ENCODE data around the gene MPDZ. TPM values are rescaled to one million over a fixed set of nuclear protein-coding genes. Genes with fewer than 3 reads are reported as not detected.

MPDZ gene
- total RNA-seq, 4 donors from 2014 or later, result 5.4 to 11.4 (median 10.2) TPM

GRCh38 chr9:13140843-13141592 lies 138.5 kb downstream of the MPDZ start:
- DNase-seq (ENCODE audit: low spot score in 2 of 2), result no peak
- TF ChIP-seq POLR2A (IDR thresholded peaks at IDR 0.05) (no peak), CTCF (IDR thresholded peaks at IDR 0.05) (no peak)
- no peak overlapping the region for H3K4me3 ChIP-seq (ENCODE audit: low read depth, poor library complexity, severe bottlenecking)
- WGBS, 2 donors, result 66 to 75% methylated on average over 5 of the region's 5 CpGs
- intact Hi-C loops (cut with DNase I; ENCODE audit: low total_unique reads), result no loop called here

GRCh38 chr9:13139641-13140171 lies 139.8 kb downstream of the MPDZ start:
- TF ChIP-seq CTCF (IDR thresholded peaks at IDR 0.05) (no peak), POLR2A (IDR thresholded peaks at IDR 0.05) (no peak)
- 39 to 43% methylated on average over 2 of the region's 2 CpGs for WGBS, 2 donors
- intact Hi-C loops (cut with DNase I; ENCODE audit: low total_unique reads), result no loop called here
- no peak overlapping the region for H3K4me3 ChIP-seq (ENCODE audit: low read depth, poor library complexity, severe bottlenecking)
- no peak for DNase-seq (ENCODE audit: low spot score in 2 of 2)

GRCh38 chr9:13137426-13137825 lies 142.1 kb downstream of the MPDZ start:
- 67 to 71% methylated on average over 1 of the region's 1 CpG for WGBS, 2 donors
- TF ChIP-seq POLR2A (IDR thresholded peaks at IDR 0.05) (no peak), CTCF (IDR thresholded peaks at IDR 0.05) (no peak)
- no peak overlapping the region for H3K4me3 ChIP-seq (ENCODE audit: low read depth, poor library complexity, severe bottlenecking)
- no peak for DNase-seq (ENCODE audit: low spot score in 2 of 2)
- intact Hi-C loops (cut with DNase I; ENCODE audit: low total_unique reads), result no loop called here

GRCh38 chr9:13131991-13132390 lies 147.5 kb downstream of the MPDZ start:
- no peak for TF ChIP-seq POLR2A (IDR thresholded peaks at IDR 0.05)
- no peak for TF ChIP-seq CTCF (IDR thresholded peaks at IDR 0.05)
- DNase-seq (ENCODE audit: low spot score in 2 of 2), result no peak
- intact Hi-C loops (cut with DNase I; ENCODE audit: low total_unique reads), result no loop called here
- H3K4me3 ChIP-seq (ENCODE audit: low read depth, poor library complexity, severe bottlenecking), result no peak overlapping the region
- WGBS, 2 donors, result 92 to 95% methylated on average over 3 of the region's 3 CpGs

GRCh38 chr9:13131416-13131815 lies 148.1 kb downstream of the MPDZ start:
- no peak for DNase-seq (ENCODE audit: low spot score in 2 of 2)
- H3K4me3 ChIP-seq (ENCODE audit: low read depth, poor library complexity, severe bottlenecking), result no peak overlapping the region
- intact Hi-C loops (cut with DNase I; ENCODE audit: low total_unique reads), result no loop called here
- TF ChIP-seq CTCF (IDR thresholded peaks at IDR 0.05) (no peak), POLR2A (IDR thresholded peaks at IDR 0.05) (no peak)
- WGBS, 2 donors, result 95 to 96% methylated on average over 6 of the region's 6 CpGs
